Panc1 (cell line): Measurements from ENCODE around the gene CC2D1A.

ENCODE experiments used
- CTCF ChIP-seq: fragments of 450-650 bp; IDR thresholded peaks from 2 replicates; pipeline ENCODE4 v1.5.1; 2017; ENCODE audit warnings: mild to moderate bottlenecking
- POLR2AphosphoS5 ChIP-seq: IDR thresholded peaks from 2 replicates; pipeline ENCODE4 v1.6.1; 2012; ENCODE audit warnings: mild to moderate bottlenecking, low read depth, low read length, moderate library complexity
- REST ChIP-seq, 2 experiments: IDR thresholded peaks; 2 replicates each; pipeline ENCODE4 v1.6.1; 2011 to 2012; ENCODE audit warnings: low read depth in 2 of 2, control low read depth in 1 of 2, low read length in 1 of 2, mild to moderate bottlenecking in 1 of 2, moderate library complexity in 1 of 2; ENCODE audit not compliant: insufficient read depth in 1 of 2

- TF ChIP-seq CTCF (no peak), POLR2AphosphoS5 (no peak), REST (IDR thresholded peaks at IDR 0.05; ENCODE audit: insufficient read depth in 1 of 2, low read depth in 2 of 2, low read length in 1 of 2) (no peak)
Observed at GRCh38 chr19:13869281-13869680, 36.7 kb upstream of the CC2D1A start.
